HG03095 (cell line): Measurements from ENCODE around the gene GUCY1A2.
"Not testable (repeated sequence)": the region's sequence is repeated elsewhere in the genome, so short reads cannot be mapped to it uniquely, and the experiment has no call there.

Source experiments
- ATAC-seq: cut with Tn5 transposase; IDR thresholded peaks from one replicate; pipeline ENCODE4 v1.9.1; 2021; ENCODE audit warnings: moderate library complexity; ENCODE audit not compliant: unreplicated experiment

The GUCY1A2 gene

GRCh38 chr11:106950067-106950491 is 68.2 kb downstream of the GUCY1A2 start:
- no peak for ATAC-seq

DNA sequence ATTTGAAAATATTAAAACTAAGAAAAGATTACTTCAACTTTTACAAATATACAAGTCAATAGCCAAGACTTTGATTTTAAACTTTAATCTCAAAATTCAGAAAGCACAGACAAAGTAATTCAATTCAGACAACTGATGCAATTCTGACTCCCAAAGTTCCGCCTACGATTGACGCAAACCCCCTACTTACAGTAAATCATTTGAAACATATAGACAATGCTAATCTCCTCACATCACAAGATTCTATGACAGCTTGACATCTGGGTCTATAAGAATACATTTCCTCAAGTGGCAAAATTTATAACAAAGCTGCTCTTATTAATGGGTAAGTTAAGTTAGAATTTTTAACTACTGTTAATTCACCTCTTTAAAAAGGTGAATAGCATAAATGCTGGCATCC is 75.2 kb downstream of the GUCY1A2 start:
- ATAC-seq, result no peak

GRCh38 chr11:106939157-106939556 is 79.1 kb downstream of the GUCY1A2 start:
- ATAC-seq, result no peak

GRCh38 chr11:106937111-106937510 is 81.2 kb downstream of the GUCY1A2 start:
- no peak for ATAC-seq

DNA sequence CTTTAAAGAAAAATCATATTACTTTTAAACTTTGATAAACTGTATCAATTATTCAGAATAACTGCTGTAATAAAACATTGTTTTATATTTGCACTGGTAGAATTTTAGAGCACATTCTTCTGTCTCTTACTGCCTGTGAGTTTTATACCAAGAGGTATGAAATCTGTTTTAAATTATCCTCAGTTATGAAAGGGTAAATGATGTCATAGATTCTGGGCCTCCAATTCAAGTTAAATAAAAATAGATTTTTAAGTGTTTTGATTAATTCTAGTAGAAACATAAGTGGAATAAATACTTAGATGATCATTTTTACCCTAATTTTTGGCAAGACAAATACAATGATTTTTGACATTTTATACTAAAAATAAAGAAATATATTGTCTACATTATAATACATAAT is 93.0 kb downstream of the GUCY1A2 start:
- ATAC-seq, result no peak

DNA sequence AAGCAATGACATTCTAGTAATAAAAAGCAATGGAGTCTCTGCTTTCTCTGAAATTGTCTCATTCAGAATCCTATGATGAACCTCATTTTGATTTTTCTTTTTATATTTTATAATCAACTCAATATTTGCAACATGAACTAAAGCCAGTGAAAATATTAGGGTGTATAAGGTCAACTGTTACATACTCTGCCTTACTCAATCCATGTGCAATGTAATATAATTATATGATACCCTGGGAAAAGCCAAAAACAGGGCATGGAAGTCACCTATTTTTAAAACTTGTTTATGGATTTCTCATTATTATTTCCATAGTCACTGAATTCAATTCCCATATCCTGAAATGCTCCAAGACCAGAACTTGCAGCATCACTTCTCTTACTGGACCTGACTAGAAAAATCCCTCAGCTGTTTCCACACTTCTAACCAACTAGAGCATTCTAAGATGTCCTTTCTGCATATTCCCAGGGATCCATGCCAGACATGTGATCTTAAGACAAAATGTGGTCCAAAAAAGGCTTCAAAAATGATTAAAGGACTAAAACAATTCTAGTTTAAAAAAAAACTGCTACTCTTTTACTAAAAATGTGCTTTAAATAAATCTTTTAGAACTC is 97.3 kb downstream of the GUCY1A2 start:
- no peak for ATAC-seq

DNA sequence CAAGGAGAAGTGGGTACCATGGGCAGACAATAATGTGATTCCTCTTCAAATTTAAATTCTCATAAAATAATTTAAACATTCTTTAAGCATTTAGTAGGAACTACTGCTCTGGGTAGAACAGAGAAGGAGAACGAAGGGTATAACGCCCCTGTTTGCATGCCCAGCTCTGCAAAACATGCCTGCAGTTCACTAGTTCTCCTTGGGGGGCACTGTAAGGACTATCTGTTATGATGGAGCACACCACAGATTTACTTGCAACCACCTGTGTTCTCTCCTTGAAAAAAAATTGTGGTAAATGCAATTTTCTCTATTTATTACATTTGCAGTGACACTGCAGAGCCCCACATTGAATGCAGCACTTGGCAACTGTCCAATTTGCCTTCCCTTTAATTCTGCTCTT is 100.3 kb downstream of the GUCY1A2 start:
- no peak for ATAC-seq

- ATAC-seq, result no peak
Observed at GRCh38 chr11:106914409-106914808, 103.9 kb downstream of the GUCY1A2 start.

DNA sequence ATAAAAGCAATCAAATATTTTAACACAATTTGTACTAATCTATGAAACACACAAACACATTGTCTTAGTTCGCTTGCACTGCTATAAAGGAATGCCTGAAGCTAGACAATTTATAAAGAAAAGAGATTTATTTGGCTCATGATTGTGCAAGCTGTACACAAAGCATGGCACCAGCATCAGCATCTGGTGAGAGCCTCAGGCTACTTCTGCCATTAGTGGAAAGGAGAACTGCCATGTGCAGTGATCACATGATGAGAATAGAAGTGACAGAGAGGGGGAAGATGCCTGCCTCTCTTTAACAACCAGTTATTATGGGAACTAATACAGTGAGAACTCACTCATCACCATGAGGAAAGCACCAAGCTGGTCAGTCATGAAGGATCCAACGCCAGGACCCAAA is 105.1 kb downstream of the GUCY1A2 start:
- ATAC-seq, result no peak

DNA sequence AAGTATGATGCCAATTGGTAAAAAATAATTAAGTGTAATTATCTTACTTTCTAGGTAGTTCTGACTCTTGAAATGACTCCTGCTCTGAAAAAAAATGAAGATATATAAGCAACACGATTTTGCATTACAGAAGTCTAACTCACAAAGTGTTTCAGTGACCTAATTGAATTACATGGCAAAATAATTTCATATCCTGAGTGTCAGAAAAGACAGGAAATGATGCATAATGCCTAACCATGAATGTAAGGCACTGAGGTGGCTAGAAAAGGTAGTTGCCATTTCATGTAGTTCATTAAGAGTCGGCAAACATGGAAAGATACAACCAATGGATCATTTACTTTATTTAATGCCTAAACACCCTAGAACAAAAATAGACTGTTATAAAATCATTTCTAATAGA is 113.5 kb downstream of the GUCY1A2 start:
- ATAC-seq, result no peak

DNA sequence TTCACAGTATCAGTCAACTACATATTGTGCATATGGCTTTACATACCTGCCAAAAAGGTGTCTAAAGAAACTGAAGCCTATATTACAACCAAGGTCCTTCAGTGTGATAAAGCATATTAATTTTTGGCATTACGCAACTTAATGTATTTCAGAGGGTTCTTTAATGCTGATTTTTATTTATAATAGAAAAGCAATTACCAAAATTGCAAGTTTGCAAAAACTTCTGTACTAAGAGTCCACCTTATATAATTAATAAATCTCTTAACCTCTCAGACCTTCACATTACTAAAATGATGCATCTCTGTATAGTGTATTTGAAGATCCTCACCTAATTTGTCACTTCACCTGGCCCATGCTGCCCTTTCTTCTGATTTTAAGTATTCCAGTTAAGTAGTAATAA is 128.6 kb downstream of the GUCY1A2 start:
- no peak for ATAC-seq

- ATAC-seq, result no peak
Observed at GRCh38 chr11:106888386-106888785, 129.9 kb downstream of the GUCY1A2 start.

GRCh38 chr11:106883693-106884092 is 134.6 kb downstream of the GUCY1A2 start:
- not testable (repeated sequence) for ATAC-seq

- ATAC-seq, result no peak
Observed at GRCh38 chr11:106879832-106880546, 138.3 kb downstream of the GUCY1A2 start.

DNA sequence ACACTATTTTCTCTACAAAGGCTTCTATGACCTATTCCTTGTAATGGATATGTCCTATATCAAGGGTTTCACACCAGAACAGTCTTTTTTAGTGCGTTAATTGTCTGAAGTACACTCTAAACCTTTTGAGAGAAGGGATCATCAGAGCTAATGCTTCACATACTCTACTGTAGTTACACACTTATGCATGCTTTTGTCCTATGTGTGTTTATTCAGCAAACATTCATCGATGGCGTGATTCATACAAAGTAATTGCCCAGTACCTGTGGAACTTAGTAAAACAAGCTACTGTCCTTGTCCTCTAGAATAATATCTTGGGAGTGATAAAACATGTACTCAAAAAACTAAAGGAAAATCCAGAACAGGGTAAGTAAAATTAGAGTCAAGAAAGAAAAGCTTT is 139.2 kb downstream of the GUCY1A2 start:
- ATAC-seq, result no peak

DNA sequence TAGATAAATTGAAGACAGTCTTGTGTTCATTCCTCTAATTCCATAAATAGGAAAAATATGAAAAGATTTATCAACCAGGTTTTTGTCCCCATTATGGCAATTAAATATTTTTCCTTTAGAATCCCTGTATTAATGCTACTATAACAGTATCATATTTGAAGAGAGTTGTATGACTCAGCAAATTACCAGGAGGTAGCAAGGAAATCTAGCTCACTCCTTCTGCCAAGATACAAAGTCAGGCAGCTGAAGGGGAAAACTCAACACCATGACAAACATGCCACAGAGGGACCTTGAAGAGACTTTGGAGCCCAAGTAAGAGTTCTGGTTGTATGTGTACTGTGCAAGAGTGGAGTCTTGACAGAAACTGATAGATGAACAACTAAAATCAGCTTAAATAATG is 143.3 kb downstream of the GUCY1A2 start:
- no peak for ATAC-seq

- ATAC-seq, result no peak
Observed at GRCh38 chr11:106872246-106872645, 146.0 kb downstream of the GUCY1A2 start.

GRCh38 chr11:106858200-106858599 is 160.1 kb downstream of the GUCY1A2 start:
- ATAC-seq, result no peak

- ATAC-seq, result no peak
Observed at GRCh38 chr11:106856566-106856965, 161.7 kb downstream of the GUCY1A2 start.

- no peak for ATAC-seq
Observed at GRCh38 chr11:106854429-106854828, 163.8 kb downstream of the GUCY1A2 start.

- ATAC-seq, result no peak
Observed at GRCh38 chr11:106853850-106854401, 164.3 kb downstream of the GUCY1A2 start.

- no peak for ATAC-seq
Observed at GRCh38 chr11:106852779-106853178, 165.5 kb downstream of the GUCY1A2 start.
